Urinary bladder (tissue), 4 donors: ENCODE results near the gene KDM5C. TPM values are rescaled to one million over a fixed set of nuclear protein-coding genes. Genes with fewer than 3 reads are reported as not detected.

Experiments used
- DNase-seq: peaks from one replicate; pipeline ENCODE4 v3.0.0-alpha.2; 2015; ENCODE audit errors: extremely low spot score
- H3K27ac ChIP-seq: one replicate; pipeline ENCODE4 v1.5.1; 2013; ENCODE audit warnings: low read depth, mild to moderate bottlenecking, moderate library complexity
- H3K36me3 ChIP-seq: one replicate; pipeline ENCODE4 v1.6.1; 2013; ENCODE audit warnings: mild to moderate bottlenecking, moderate library complexity; ENCODE audit not compliant: insufficient read depth
- H3K4me1 ChIP-seq: one replicate; pipeline ENCODE4 v1.6.1; 2013; ENCODE audit warnings: mild to moderate bottlenecking, moderate library complexity; ENCODE audit not compliant: insufficient read depth
- H3K4me3 ChIP-seq: one replicate; pipeline ENCODE4 v1.5.1; 2013; ENCODE audit warnings: low read depth, low read length
- WGBS: extraction: QIAGEN DNeasy Blood & Tissue Kit; methylation state at CpG from one replicate; pipeline ENCODE4 v1.1.7; 2013; 5-methylcytosine and 5-hydroxymethylcytosine counted together
- polyA plus RNA-seq: library from polyadenylated mRNA; stranded (reverse); fragments of 200-250 nt; gene quantifications from one replicate; pipeline ENCODE4 v1.2.3, GENCODE V29; 2013
- total RNA-seq: library from RNA; depleted of rRNA; stranded (reverse); fragments of >200 nt; gene quantifications from one replicate; pipeline ENCODE4 v1.2.3, GENCODE V29; 2014
- donor health status: healthy with polysubstance abuse.
- donor health status: healthy.

The KDM5C gene
- total and polyA plus RNA-seq, 2 donors = 33.1 to 76.7 TPM

- DNase-seq = no peak
- Histone ChIP-seq H3K4me3 (no peak overlapping the region), H3K27ac (no peak overlapping the region), H3K4me1 (no peaks in the 10 kb centered on the region), H3K36me3 (no peaks in the 10 kb centered on the region)
- WGBS = 72% methylated on average over 12 of the region's 13 CpGs
Measured at GRCh38 chrX:53257166-53257565, 32.2 kb upstream of the KDM5C start.

DNA sequence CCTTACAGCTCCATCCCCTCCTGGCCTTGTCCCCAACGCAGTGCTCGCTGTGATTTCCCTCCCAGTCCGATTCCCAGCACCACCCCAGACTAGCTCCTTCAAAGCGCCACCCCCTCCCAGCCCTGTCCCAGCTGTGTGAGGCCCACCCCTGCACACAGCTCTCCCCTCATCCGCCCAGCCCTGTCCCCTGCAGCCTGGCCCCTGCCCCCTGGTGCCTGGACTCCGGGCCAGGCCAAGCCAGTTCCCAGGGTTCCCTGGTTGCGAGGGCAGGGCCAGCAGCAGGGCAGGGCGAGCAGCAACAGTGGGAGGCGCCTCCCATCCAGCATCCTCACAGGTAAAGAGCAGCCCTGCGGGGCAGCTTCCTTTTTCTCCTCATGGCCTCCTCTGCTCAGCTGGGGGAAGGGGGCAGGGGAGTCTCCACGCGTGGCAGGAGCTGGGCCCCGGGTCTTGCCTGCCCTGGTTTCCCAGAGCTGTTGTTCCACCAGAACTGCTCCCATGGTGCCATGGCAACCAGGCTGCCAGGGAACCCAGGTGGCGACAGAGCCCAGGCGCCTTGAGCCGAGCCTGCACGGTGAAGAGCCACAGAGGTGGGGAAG lies 31.5 kb upstream of the KDM5C start:
- H3K36me3 ChIP-seq = no peaks in the 10 kb centered on the region
- DNase-seq = no peak
- no peak overlapping the region for H3K27ac ChIP-seq

GRCh38 chrX:53255738-53256191 lies 30.8 kb upstream of the KDM5C start:
- Histone ChIP-seq H3K36me3 (no peaks in the 10 kb centered on the region), H3K4me3 (no peak overlapping the region), H3K27ac (no peak overlapping the region), H3K4me1 (no peaks in the 10 kb centered on the region)
- 76% methylated on average over 9 of the region's 9 CpGs for WGBS
- no peak for DNase-seq

More for the DNA sequence above, 31.5 kb upstream of the KDM5C start:
- 68% methylated on average over 17 of the region's 17 CpGs for WGBS
- H3K4me1 ChIP-seq = no peaks in the 10 kb centered on the region
- H3K4me3 ChIP-seq = no peak overlapping the region

GRCh38 chrX:53254570-53255461 lies 29.8 kb upstream of the KDM5C start:
- DNase-seq = no peak
- 95% methylated on average over 22 of the region's 22 CpGs for WGBS
- H3K36me3 ChIP-seq = no peaks in the 10 kb centered on the region
- H3K4me1 ChIP-seq = no peaks in the 10 kb centered on the region
- H3K27ac ChIP-seq = no peak overlapping the region
- H3K4me3 ChIP-seq = no peak overlapping the region

GRCh38 chrX:53253293-53254020 lies 28.4 kb upstream of the KDM5C start:
- H3K4me3 ChIP-seq = no peak overlapping the region
- H3K27ac ChIP-seq = no peak overlapping the region
- WGBS = 88% methylated on average over 3 of the region's 3 CpGs
- no peaks in the 10 kb centered on the region for H3K4me1 ChIP-seq
- DNase-seq = no peak
- no peaks in the 10 kb centered on the region for H3K36me3 ChIP-seq

DNA sequence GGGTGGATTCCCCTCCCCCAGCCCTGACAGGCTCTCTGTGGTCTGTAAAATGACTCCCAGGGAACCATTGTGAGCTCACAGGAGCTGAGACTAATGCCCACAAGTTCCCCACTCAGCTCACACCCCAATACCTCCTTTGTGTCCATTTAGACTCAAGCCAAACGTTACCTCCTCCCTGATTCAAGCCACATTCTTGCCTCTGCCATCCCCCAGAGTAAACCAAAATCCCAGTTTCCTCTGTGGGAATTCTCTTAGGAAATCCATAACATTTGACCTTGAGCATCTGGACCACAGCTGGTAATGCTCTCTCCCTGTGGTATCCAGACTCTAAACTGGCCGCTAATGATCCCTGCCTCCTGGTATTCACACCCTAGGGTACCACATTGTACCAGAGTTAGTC lies 26.3 kb upstream of the KDM5C start:
- Histone ChIP-seq H3K27ac (no peak overlapping the region), H3K36me3 (no peaks in the 10 kb centered on the region), H3K4me1 (no peaks in the 10 kb centered on the region), H3K4me3 (no peak overlapping the region)
- WGBS = 63% methylated on average over 2 of the region's 2 CpGs
- no peak for DNase-seq

DNA sequence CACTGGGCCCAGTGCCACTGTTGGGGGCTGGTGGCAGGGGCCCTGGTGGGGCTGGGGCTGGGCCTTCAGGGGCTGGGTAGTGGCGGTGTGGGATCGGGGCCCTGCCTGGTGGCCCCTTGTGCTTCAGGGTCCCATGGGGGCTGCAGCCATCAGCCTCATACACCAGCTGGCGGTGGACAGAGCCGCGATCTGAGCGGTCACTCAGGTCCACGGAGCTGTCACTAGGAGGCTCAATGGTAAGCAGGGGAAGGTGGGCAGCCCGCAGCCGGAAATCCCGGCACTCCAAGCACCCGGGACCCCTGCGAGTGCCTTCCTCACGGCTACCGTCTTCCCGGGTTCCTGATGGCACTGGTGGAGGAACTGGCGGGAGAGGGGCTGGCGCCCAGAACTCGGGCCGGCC lies 25.5 kb upstream of the KDM5C start:
- 92% methylated on average over 19 of the region's 19 CpGs for WGBS
- Histone ChIP-seq H3K4me1 (no peaks in the 10 kb centered on the region), H3K4me3 (no peak overlapping the region), H3K27ac (no peak overlapping the region), H3K36me3 (no peaks in the 10 kb centered on the region)
- no peak for DNase-seq

GRCh38 chrX:53249408-53250042 lies 24.5 kb upstream of the KDM5C start:
- H3K36me3 ChIP-seq = no peaks in the 10 kb centered on the region
- WGBS = 90% methylated on average over 1 of the region's 1 CpG
- H3K27ac ChIP-seq = no peak overlapping the region
- H3K4me1 ChIP-seq = no peaks in the 10 kb centered on the region
- no peak for DNase-seq
- H3K4me3 ChIP-seq = no peak overlapping the region

DNA sequence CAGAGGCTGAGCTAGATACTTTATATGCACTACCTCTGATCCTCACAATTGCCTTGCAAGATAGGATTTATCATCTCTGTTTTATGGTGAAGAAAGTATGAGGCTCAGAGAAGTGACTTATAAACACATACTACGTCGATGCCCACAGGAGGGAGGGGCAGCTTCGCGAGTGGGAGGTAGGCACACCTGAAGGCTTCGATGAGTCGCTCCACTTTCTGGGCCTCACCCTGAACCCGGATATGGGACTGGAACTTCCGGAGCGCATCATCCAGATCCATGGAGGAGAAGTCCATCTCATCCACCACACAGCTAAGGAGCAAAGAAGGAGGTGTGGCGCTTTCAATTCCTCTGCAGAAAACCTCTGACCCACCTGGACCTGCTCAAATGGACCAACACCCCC lies 22.9 kb upstream of the KDM5C start:
- 96% methylated on average over 10 of the region's 10 CpGs for WGBS
- Histone ChIP-seq H3K4me3 (no peak overlapping the region), H3K36me3 (no peaks in the 10 kb centered on the region), H3K27ac (no peak overlapping the region), H3K4me1 (no peaks in the 10 kb centered on the region)
- DNase-seq = no peak

- WGBS = 85% methylated on average over 2 of the region's 2 CpGs
Measured at GRCh38 chrX:53246231-53246630, 21.2 kb upstream of the KDM5C start.

GRCh38 chrX:53244610-53245009 lies 19.6 kb upstream of the KDM5C start:
- no peak for DNase-seq
- WGBS = 82% methylated on average over 1 of the region's 1 CpG
- Histone ChIP-seq H3K36me3 (no peaks in the 10 kb centered on the region), H3K27ac (no peak overlapping the region), H3K4me1 (no peaks in the 10 kb centered on the region), H3K4me3 (no peak overlapping the region)

More at GRCh38 chrX:53246231-53246630, 21.2 kb upstream of the KDM5C start:
- no peak for DNase-seq
- Histone ChIP-seq H3K27ac (no peak overlapping the region), H3K4me3 (no peak overlapping the region), H3K36me3 (no peaks in the 10 kb centered on the region), H3K4me1 (no peaks in the 10 kb centered on the region)

- 90% methylated on average over 4 of the region's 4 CpGs for WGBS
- DNase-seq = no peak
- Histone ChIP-seq H3K4me3 (no peak overlapping the region), H3K27ac (no peak overlapping the region), H3K36me3 (peaks cover 2% of the 10 kb centered on the region), H3K4me1 (no peaks in the 10 kb centered on the region)
Measured at GRCh38 chrX:53242310-53242709, 17.3 kb upstream of the KDM5C start.

DNA sequence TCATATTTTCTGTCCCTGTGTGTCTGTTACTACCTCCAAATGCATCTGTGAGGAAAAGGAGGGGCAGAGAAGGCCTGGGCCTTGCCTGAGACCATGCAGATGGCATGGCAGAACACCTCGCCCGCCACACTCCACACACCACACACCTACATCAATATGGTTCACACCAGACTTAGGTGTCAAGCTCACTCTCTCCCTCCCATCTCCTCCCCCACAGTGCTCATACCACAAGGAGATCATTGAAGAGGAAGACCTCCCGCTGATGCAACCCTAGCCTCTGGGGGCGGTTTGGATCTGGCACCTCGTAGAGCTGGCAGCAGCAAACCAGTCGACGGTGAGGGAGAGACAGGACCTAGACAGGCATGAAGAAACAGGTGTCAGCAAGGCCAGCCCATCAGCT lies 16.6 kb upstream of the KDM5C start:
- Histone ChIP-seq H3K36me3 (peaks cover 2% of the 10 kb centered on the region), H3K27ac (no peak overlapping the region), H3K4me3 (no peak overlapping the region), H3K4me1 (no peaks in the 10 kb centered on the region)
- DNase-seq = no peak
- WGBS = 91% methylated on average over 7 of the region's 7 CpGs
